NT2/D1 (cell line): ENCODE data around the gene TRRAP.

Experiments used
- DNase-seq: peaks from one replicate; pipeline ENCODE4 v3.0.0-alpha.2; 2011; ENCODE audit warnings: low read depth, low spot score
- H3K27me3 ChIP-seq: 2 replicates; pipeline ENCODE4 v1.6.0; 2011; ENCODE audit warnings: mild to moderate bottlenecking; ENCODE audit not compliant: insufficient read length, insufficient read depth
- H3K36me3 ChIP-seq: 2 replicates; pipeline ENCODE4 v1.6.1; 2011; ENCODE audit warnings: mild to moderate bottlenecking, low read length, mixed read lengths; ENCODE audit not compliant: insufficient read depth, insufficient read length
- H3K4me1 ChIP-seq: 2 replicates; pipeline ENCODE4 v1.5.1; 2011; ENCODE audit not compliant: insufficient read depth, insufficient read length
- H3K4me3 ChIP-seq: 2 replicates; pipeline ENCODE4 v1.5.1; 2011; ENCODE audit warnings: low read depth; ENCODE audit not compliant: insufficient read length
- H3K9ac ChIP-seq: 2 replicates; pipeline ENCODE4 v1.6.0; 2011; ENCODE audit warnings: low read depth; ENCODE audit not compliant: insufficient read length
- H3K9me3 ChIP-seq: 2 replicates; pipeline ENCODE4 v1.5.1; 2011; ENCODE audit warnings: mild to moderate bottlenecking, low read length; ENCODE audit not compliant: insufficient read depth
- SUZ12 ChIP-seq: IDR thresholded peaks from 2 replicates; pipeline ENCODE4 v1.6.1; 2011; ENCODE audit not compliant: insufficient read length, insufficient read depth; ENCODE audit errors: extremely low read depth
- YY1 ChIP-seq: IDR thresholded peaks from 2 replicates; pipeline ENCODE4 v1.6.1; 2011; ENCODE audit not compliant: insufficient read length, insufficient read depth
- ZNF274 ChIP-seq: IDR thresholded peaks from 2 replicates; pipeline ENCODE4 v1.6.1; 2011; ENCODE audit warnings: mild to moderate bottlenecking, low read depth, low read length

Gene TRRAP

GRCh38 chr7:98860071-98860470, 18.3 kb upstream of the TRRAP start:
- H3K36me3 ChIP-seq: no peaks in the 10 kb centered on the region
- H3K4me1 ChIP-seq: no peaks in the 10 kb centered on the region
- H3K9me3 ChIP-seq: no peaks in the 10 kb centered on the region
- no peak overlapping the region for H3K9ac ChIP-seq
- TF ChIP-seq ZNF274 (no peak), YY1 (no peak), SUZ12 (no peak)
- no peaks in the 10 kb centered on the region for H3K27me3 ChIP-seq
- no peak overlapping the region for H3K4me3 ChIP-seq
- DNase-seq: no peak

GRCh38 chr7:98862203-98862602, 16.1 kb upstream of the TRRAP start:
- no peaks in the 10 kb centered on the region for H3K9me3 ChIP-seq
- no peaks in the 10 kb centered on the region for H3K27me3 ChIP-seq
- DNase-seq: no peak
- no peak overlapping the region for H3K9ac ChIP-seq
- no peak overlapping the region for H3K4me3 ChIP-seq
- H3K4me1 ChIP-seq: no peaks in the 10 kb centered on the region
- no peaks in the 10 kb centered on the region for H3K36me3 ChIP-seq
- TF ChIP-seq ZNF274: no peak

- Histone ChIP-seq H3K27me3 (no peaks in the 10 kb centered on the region), H3K9me3 (no peaks in the 10 kb centered on the region), H3K36me3 (no peaks in the 10 kb centered on the region), H3K4me1 (no peaks in the 10 kb centered on the region), H3K9ac (no peak overlapping the region), H3K4me3 (no peak overlapping the region)
- no peak for DNase-seq
- TF ChIP-seq YY1 (no peak), SUZ12 (no peak)
These were observed 15.5 kb upstream of the TRRAP start for GRCh38 chr7:98862716-98863420.

- DNase-seq: no peak
These were observed 14.7 kb upstream of the TRRAP start for GRCh38 chr7:98863601-98864000.

GRCh38 chr7:98864731-98865453, 13.4 kb upstream of the TRRAP start:
- no peak overlapping the region for H3K4me3 ChIP-seq
- H3K9me3 ChIP-seq: no peaks in the 10 kb centered on the region
- H3K27me3 ChIP-seq: peaks cover 18% of the 10 kb centered on the region
- TF ChIP-seq SUZ12: no peak
- TF ChIP-seq YY1: no peak
- TF ChIP-seq ZNF274: no peak
- peaks cover 5% of the 10 kb centered on the region for H3K4me1 ChIP-seq
- DNase-seq: no peak
- H3K36me3 ChIP-seq: no peaks in the 10 kb centered on the region
- no peak overlapping the region for H3K9ac ChIP-seq

More at GRCh38 chr7:98863601-98864000, 14.7 kb upstream of the TRRAP start:
- peaks cover 6% of the 10 kb centered on the region for H3K27me3 ChIP-seq
- no peak for TF ChIP-seq ZNF274
- no peak for TF ChIP-seq YY1
- no peak for TF ChIP-seq SUZ12
- H3K36me3 ChIP-seq: no peaks in the 10 kb centered on the region
- no peaks in the 10 kb centered on the region for H3K4me1 ChIP-seq
- no peak overlapping the region for H3K9ac ChIP-seq
- no peaks in the 10 kb centered on the region for H3K9me3 ChIP-seq
- no peak overlapping the region for H3K4me3 ChIP-seq

GRCh38 chr7:98866351-98866750, 12.0 kb upstream of the TRRAP start:
- H3K36me3 ChIP-seq: no peaks in the 10 kb centered on the region
- peaks cover 28% of the 10 kb centered on the region for H3K27me3 ChIP-seq

GRCh38 chr7:98866765-98867164, 11.6 kb upstream of the TRRAP start:
- Histone ChIP-seq H3K27me3 (peaks cover 29% of the 10 kb centered on the region), H3K36me3 (no peaks in the 10 kb centered on the region), H3K9ac (no peak overlapping the region), H3K9me3 (no peaks in the 10 kb centered on the region), H3K4me1 (peaks cover 11% of the 10 kb centered on the region), H3K4me3 (no peak overlapping the region)
- DNase-seq: no peak
- no peak for TF ChIP-seq SUZ12
- no peak for TF ChIP-seq ZNF274
- no peak for TF ChIP-seq YY1

More at GRCh38 chr7:98866351-98866750, 12.0 kb upstream of the TRRAP start:
- Histone ChIP-seq H3K4me3 (no peak overlapping the region), H3K9me3 (no peaks in the 10 kb centered on the region), H3K4me1 (peaks cover 10% of the 10 kb centered on the region), H3K9ac (no peak overlapping the region)
- TF ChIP-seq SUZ12 (no peak), YY1 (no peak), ZNF274 (no peak)
- DNase-seq: no peak
